Measurements from ENCODE around the gene SLC2A2. TPM values are rescaled to one million over a fixed set of nuclear protein-coding genes. Genes with fewer than 3 reads are reported as not detected.

The SLC2A2 gene
- total RNA-seq, 1 donor from 2014 or later: not detected

Other genes with a start within 250 kb of the SLC2A2 start
- gene RPL22L1, start 156.5 kb downstream of the SLC2A2 start, total RNA-seq: 143 and 159 TPM in 2 replicates
- 13.2 and 14.3 TPM in 2 replicates for gene EIF5A2, start 118.1 kb downstream of the SLC2A2 start, total RNA-seq